GM10248 (cell line): ENCODE measurements around the gene SLC1A3.

Source experiments
- CTCF ChIA-PET: fragments of 300-600 bp; sonication (Branson Sonifier 250); formaldehyde crosslinking; extraction: SDS; loops from one replicate; lab custom pipeline; 2021; ENCODE audit warnings: antibody characterized with exemption; lab: Yijun Ruan, JAX
- POLR2A ChIA-PET: fragments of 350-650 bp; sonication (Branson Sonifier 250); formaldehyde crosslinking; extraction: SDS; loops from one replicate; lab custom pipeline; 2020; ENCODE audit warnings: antibody characterized with exemption; lab: Yijun Ruan, JAX
- DNase-seq: peaks from one replicate; pipeline ENCODE4 v3.0.0; 2012; ENCODE audit errors: extremely low spot score
- CTCF ChIP-seq: IDR thresholded peaks from 2 replicates; pipeline ENCODE4 v1.5.1; 2012; ENCODE audit warnings: mild to moderate bottlenecking, low read depth; ENCODE audit errors: extremely low read depth, missing control alignments, control extremely low read depth

SLC1A3 gene

GRCh38 chr5:36647046-36647445 lies 40.6 kb downstream of the SLC1A3 start:
- no peak for TF ChIP-seq CTCF
- DNase-seq, result peak; percentile 13
- POLR2A ChIA-PET, result no interaction called here
- CTCF ChIA-PET, result interaction anchor here (2.5 kb wide), 1 partner anchor 12 kb away, joined by 9 read pairs; no protein-coding TSS in a partner anchor

- ChIA-PET POLR2A (no interaction called here), CTCF (no interaction called here)
- no peak for DNase-seq
- no peak for TF ChIP-seq CTCF
These were observed 42.0 kb downstream of the SLC1A3 start for GRCh38 chr5:36648426-36648825.

GRCh38 chr5:36651761-36652685 lies 45.6 kb downstream of the SLC1A3 start:
- DNase-seq, result no peak
- POLR2A ChIA-PET, result interaction anchor here (0.6 kb wide), 1 partner anchor 13 kb away, joined by 3 read pairs; no protein-coding TSS in a partner anchor

GRCh38 chr5:36653044-36653705 lies 46.8 kb downstream of the SLC1A3 start:
- ChIA-PET POLR2A (no interaction called here), CTCF (interaction anchor here (0.7 to 2.7 kb wide), 6 partner anchors 8 to 42 kb away, joined by 3 to 8 read pairs (median 4); no protein-coding TSS in a partner anchor)
- TF ChIP-seq CTCF, result no peak
- DNase-seq, result no peak

More at GRCh38 chr5:36651761-36652685, 45.6 kb downstream of the SLC1A3 start:
- CTCF ChIA-PET, result interaction anchor here (0.7 to 2.7 kb wide), 6 partner anchors 9 to 44 kb away, joined by 3 to 8 read pairs (median 4); no protein-coding TSS in a partner anchor
- TF ChIP-seq CTCF, result no peak

- CTCF ChIA-PET, result interaction anchor here (1.0 kb wide), 1 partner anchor 33 kb away, joined by 3 read pairs; no protein-coding TSS in a partner anchor
- TF ChIP-seq CTCF, result no peak
- DNase-seq, result no peak
- POLR2A ChIA-PET, result no interaction called here
These were observed 48.2 kb downstream of the SLC1A3 start for GRCh38 chr5:36654564-36654963.

GRCh38 chr5:36655161-36655560 lies 48.8 kb downstream of the SLC1A3 start:
- POLR2A ChIA-PET, result no interaction called here
- no peak for TF ChIP-seq CTCF
- no peak for DNase-seq
- CTCF ChIA-PET, result interaction anchor here (1.0 to 1.2 kb wide), 2 partner anchors 32 to 414 kb away, joined by 3 read pairs; partner anchors contain the start of gene NADK2
